K562 (cell line): ENCODE measurements around the gene MED15. TPM values are rescaled to one million over a fixed set of nuclear protein-coding genes. Genes with fewer than 3 reads are reported as not detected.

Source experiments
- ARID1B ChIP-seq: fragments of 450-650 bp; IDR thresholded peaks from 2 replicates; pipeline ENCODE4 v1.6.1; 2016; ENCODE audit warnings: antibody characterized with exemption, mild to moderate bottlenecking, inconsistent platforms
- ARID2 ChIP-seq: fragments of 450-650 bp; IDR thresholded peaks from 2 replicates; pipeline ENCODE4 v1.6.1; 2017; ENCODE audit warnings: antibody characterized with exemption, mild to moderate bottlenecking
- ASH1L ChIP-seq: fragments of 450-650 bp; IDR thresholded peaks from 2 replicates; pipeline ENCODE4 v1.6.1; 2018; ENCODE audit warnings: borderline replicate concordance, mild to moderate bottlenecking, low read depth; ENCODE audit not compliant: partially characterized antibody
- ELF4 ChIP-seq: fragments of 450-650 bp; formaldehyde crosslinking; IDR thresholded peaks from 2 replicates; pipeline ENCODE4 v1.4.0; 2022; ENCODE audit warnings: missing genetic modification characterization
- ESRRA ChIP-seq: fragments of 450-650 bp; IDR thresholded peaks from 2 replicates; pipeline ENCODE4 v1.6.1; 2014; ENCODE audit warnings: low read depth, mild to moderate bottlenecking, moderate library complexity, borderline replicate concordance
- GATAD2A ChIP-seq: fragments of 450-650 bp; IDR thresholded peaks from 2 replicates; pipeline ENCODE4 v1.6.1; 2017
- HDAC2 ChIP-seq: fragments of 450-650 bp; IDR thresholded peaks from 2 replicates; pipeline ENCODE4 v1.6.1; 2016; ENCODE audit warnings: mild to moderate bottlenecking
- HLTF ChIP-seq: fragments of 450-650 bp; IDR thresholded peaks from 2 replicates; pipeline ENCODE4 v1.6.1; 2016
- PHB2 ChIP-seq: fragments of 450-650 bp; IDR thresholded peaks from 2 replicates; pipeline ENCODE4 v1.6.1; 2017; ENCODE audit warnings: low read depth
- POLR2A ChIP-seq: fragments of 450-650 bp; conservative IDR thresholded peaks from 2 replicates; pipeline ENCODE4 v1.6.1; 2016
- RNF2 ChIP-seq: sonication (generic); IDR thresholded peaks from 2 replicates; pipeline ENCODE4 v1.6.1; 2016
- SMAD4 ChIP-seq: fragments of 250-450 bp; sonication (Bioruptor Pico); conservative IDR thresholded peaks from 2 replicates; pipeline ENCODE4 v1.8.0; 2021; ENCODE audit warnings: inconsistent platforms, mild to moderate bottlenecking, moderate library complexity
- SMARCA4 ChIP-seq: fragments of 450-650 bp; IDR thresholded peaks from 2 replicates; pipeline ENCODE4 v1.6.1; 2016
- SMARCA5 ChIP-seq: fragments of 450-650 bp; IDR thresholded peaks from 2 replicates; pipeline ENCODE4 v1.6.1; 2016
- SUPT5H ChIP-seq: fragments of 450-650 bp; IDR thresholded peaks from 2 replicates; pipeline ENCODE4 v1.6.1; 2016
- TBL1XR1 ChIP-seq, 2 experiments: IDR thresholded peaks; 2 replicates each; pipeline ENCODE4 v1.6.1; 2012; ENCODE audit warnings: improper control_type of control experiment in 2 of 2, low read length in 2 of 2, mild to moderate bottlenecking in 1 of 2
- TRIM24 ChIP-seq, 2 experiments: fragments of 450-650 bp; IDR thresholded peaks; 2 replicates each; pipeline ENCODE4 v1.6.1; 2016
- ZNF224 ChIP-seq: sonication (generic); formaldehyde crosslinking; IDR thresholded peaks from 2 replicates; pipeline ENCODE4 v1.8.0; 2022; ENCODE audit warnings: mild to moderate bottlenecking, missing genetic modification reagents
- polyA plus RNA-seq, 8 experiments: library from polyadenylated mRNA; depleted of rRNA in 4 of 8; stranded (reverse) in 5 of 8; unstranded in 3 of 8; fragments of >200 nt; fragmentation: Nextera tagmentation in 2 of 8; fragmentation: Illumina TruSeq in 1 of 8; extraction: Ambion mirVana in 2 of 8; extraction: Trizol in 1 of 8; gene quantifications; 2 replicates each; pipeline versions ENCODE4 v1.2.1 to v1.2.3, GENCODE V29; 2011 to 2014; ENCODE audit warnings: inconsistent platforms in 1 of 8, missing spikeins in 1 of 8
- total RNA-seq, 7 experiments: library from RNA; depleted of rRNA in 6 of 7; stranded (reverse); fragments of >200 nt in 6 of 7; fragmentation: Illumina TruSeq in 2 of 7; extraction: Trizol in 2 of 7; gene quantifications; 2 replicates each; pipeline versions ENCODE4 v1.2.1 to v1.2.3, GENCODE V29; 2011 to 2021; ENCODE audit warnings: low replicate concordance in 1 of 7
- TF ChIP-seq, protein P1 (sequence below): fragments of 250-450 bp; sonication (Bioruptor Pico); IDR thresholded peaks from 2 replicates; pipeline ENCODE4 v1.8.0; 2022; ENCODE audit warnings: moderate library complexity, mild to moderate bottlenecking, inconsistent platforms
- TF ChIP-seq, protein P2 (sequence below): fragments of 450-650 bp; IDR thresholded peaks from 2 replicates; pipeline ENCODE4 v1.6.1; 2016; ENCODE audit warnings: antibody characterized with exemption
- TF ChIP-seq, protein P3 (sequence below): fragments of 250-450 bp; sonication (Bioruptor Pico); IDR thresholded peaks from 2 replicates; pipeline ENCODE4 v1.4.0; 2020
- TF ChIP-seq, protein P4 (sequence below): fragments of 450-650 bp; formaldehyde crosslinking; IDR thresholded peaks from 2 replicates; pipeline ENCODE4 v1.4.0; 2022; ENCODE audit warnings: missing genetic modification characterization

The MED15 gene
- total and polyA plus RNA-seq, 9 of the 15 experiments (the other 6 are each of a cell fraction or from before 2014, with no cell fraction given) = 4.0 to 271 (median 60.1) TPM

DNA sequence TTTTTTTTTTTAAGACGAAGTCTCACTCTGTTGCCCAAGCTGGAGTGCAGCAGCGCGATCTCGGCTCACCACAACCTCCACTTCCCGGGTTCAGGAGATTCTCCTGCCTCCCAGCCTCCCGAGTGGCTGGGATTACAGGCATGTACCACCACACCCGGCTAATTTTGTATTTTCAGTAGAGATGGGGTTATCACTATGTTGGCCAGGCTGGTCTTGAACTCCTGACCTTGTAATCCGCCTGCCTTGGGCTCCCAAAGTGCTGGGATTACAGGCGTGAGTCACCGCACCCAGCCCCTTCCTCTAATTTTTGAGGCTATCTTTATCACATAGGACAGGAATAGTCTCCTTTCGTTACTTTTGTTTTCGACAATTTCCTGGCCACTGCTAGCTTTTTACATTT is 31.8 kb upstream of the MED15 start (continued):
- TF ChIP-seq SMAD4 (CRISPR knock-in tag) (peak; percentile 12; the same call in 1 of the 2 replicates), HLTF (peak; percentile 72; the same call in 1 of the 2 replicates), SMARCA5 (0 out of 2 replicates have a peak, but pooled peaks have one; percentile 31), ASH1L (peak; percentile 27), ARID1B (peak; percentile 59), ZNF224 (CRISPR knock-in tag) (peak; percentile 85; the same call in 1 of the 2 replicates), RNF2 (0 out of 2 replicates have a peak, but pooled peaks have one; percentile 34), GATAD2A (0 out of 2 replicates have a peak, but pooled peaks have one; percentile 17), TBL1XR1 (IDR thresholded peaks at IDR 0.05; ENCODE audit: low read length in 2 of 2) (0 out of 4 replicates have a peak, but pooled peaks of 1 of the 2 experiments have one; percentile 20), POLR2A (peak; percentile 52; the same call in 1 of the 2 replicates), HDAC2 (peak; percentile 23; the same call in 1 of the 2 replicates), ELF4 (CRISPR knock-in tag) (peak; percentile 57; the same call in 1 of the 2 replicates), ARID2 (0 out of 2 replicates have a peak, but pooled peaks have one; percentile 31), TRIM24 (IDR thresholded peaks at IDR 0.05) (peak in 1 of 2 experiments; percentile 38; a peak in 1 of 4 replicates), PHB2 (peak; percentile 32; the same call in 1 of the 2 replicates), SUPT5H (0 out of 2 replicates have a peak, but pooled peaks have one; percentile 25), SMARCA4 (0 out of 2 replicates have a peak, but pooled peaks have one; percentile 26), ESRRA (0 out of 2 replicates have a peak, but pooled peaks have one; percentile 26)
- TF ChIP-seq, protein P1, sequence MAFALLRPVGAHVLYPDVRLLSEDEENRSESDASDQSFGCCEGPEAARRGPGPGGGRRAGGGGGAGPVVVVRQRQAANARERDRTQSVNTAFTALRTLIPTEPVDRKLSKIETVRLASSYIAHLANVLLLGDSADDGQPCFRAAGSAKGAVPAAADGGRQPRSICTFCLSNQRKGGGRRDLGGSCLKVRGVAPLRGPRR (CRISPR knock-in tag) = 0 out of 2 replicates have a peak, but pooled peaks have one; percentile 35
- TF ChIP-seq, protein P2, sequence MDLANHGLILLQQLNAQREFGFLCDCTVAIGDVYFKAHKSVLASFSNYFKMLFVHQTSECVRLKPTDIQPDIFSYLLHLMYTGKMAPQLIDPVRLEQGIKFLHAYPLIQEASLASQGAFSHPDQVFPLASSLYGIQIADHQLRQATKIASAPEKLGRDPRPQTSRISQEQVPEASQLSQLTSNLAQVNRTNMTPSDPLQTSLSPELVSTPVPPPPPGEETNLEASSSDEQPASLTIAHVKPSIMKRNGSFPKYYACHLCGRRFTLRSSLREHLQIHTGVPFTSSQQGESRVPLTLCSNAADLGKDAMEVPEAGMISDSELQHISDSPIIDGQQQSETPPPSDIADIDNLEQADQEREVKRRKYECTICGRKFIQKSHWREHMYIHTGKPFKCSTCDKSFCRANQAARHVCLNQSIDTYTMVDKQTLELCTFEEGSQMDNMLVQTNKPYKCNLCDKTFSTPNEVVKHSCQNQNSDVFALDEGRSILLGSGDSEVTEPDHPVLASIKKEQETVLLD = 0 out of 2 replicates have a peak, but pooled peaks have one; percentile 36
- TF ChIP-seq, protein P3, sequence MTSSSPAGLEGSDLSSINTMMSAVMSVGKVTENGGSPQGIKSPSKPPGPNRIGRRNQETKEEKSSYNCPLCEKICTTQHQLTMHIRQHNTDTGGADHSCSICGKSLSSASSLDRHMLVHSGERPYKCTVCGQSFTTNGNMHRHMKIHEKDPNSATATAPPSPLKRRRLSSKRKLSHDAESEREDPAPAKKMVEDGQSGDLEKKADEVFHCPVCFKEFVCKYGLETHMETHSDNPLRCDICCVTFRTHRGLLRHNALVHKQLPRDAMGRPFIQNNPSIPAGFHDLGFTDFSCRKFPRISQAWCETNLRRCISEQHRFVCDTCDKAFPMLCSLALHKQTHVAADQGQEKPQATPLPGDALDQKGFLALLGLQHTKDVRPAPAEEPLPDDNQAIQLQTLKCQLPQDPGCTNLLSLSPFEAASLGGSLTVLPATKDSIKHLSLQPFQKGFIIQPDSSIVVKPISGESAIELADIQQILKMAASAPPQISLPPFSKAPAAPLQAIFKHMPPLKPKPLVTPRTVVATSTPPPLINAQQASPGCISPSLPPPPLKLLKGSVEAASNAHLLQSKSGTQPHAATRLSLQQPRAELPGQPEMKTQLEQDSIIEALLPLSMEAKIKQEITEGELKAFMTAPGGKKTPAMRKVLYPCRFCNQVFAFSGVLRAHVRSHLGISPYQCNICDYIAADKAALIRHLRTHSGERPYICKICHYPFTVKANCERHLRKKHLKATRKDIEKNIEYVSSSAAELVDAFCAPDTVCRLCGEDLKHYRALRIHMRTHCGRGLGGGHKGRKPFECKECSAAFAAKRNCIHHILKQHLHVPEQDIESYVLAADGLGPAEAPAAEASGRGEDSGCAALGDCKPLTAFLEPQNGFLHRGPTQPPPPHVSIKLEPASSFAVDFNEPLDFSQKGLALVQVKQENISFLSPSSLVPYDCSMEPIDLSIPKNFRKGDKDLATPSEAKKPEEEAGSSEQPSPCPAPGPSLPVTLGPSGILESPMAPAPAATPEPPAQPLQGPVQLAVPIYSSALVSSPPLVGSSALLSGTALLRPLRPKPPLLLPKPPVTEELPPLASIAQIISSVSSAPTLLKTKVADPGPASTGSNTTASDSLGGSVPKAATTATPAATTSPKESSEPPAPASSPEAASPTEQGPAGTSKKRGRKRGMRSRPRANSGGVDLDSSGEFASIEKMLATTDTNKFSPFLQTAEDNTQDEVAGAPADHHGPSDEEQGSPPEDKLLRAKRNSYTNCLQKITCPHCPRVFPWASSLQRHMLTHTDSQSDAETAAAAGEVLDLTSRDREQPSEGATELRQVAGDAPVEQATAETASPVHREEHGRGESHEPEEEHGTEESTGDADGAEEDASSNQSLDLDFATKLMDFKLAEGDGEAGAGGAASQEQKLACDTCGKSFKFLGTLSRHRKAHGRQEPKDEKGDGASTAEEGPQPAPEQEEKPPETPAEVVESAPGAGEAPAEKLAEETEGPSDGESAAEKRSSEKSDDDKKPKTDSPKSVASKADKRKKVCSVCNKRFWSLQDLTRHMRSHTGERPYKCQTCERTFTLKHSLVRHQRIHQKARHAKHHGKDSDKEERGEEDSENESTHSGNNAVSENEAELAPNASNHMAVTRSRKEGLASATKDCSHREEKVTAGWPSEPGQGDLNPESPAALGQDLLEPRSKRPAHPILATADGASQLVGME (CRISPR knock-in tag) = 0 out of 2 replicates have a peak, but pooled peaks have one; percentile 52
- TF ChIP-seq, protein P4, sequence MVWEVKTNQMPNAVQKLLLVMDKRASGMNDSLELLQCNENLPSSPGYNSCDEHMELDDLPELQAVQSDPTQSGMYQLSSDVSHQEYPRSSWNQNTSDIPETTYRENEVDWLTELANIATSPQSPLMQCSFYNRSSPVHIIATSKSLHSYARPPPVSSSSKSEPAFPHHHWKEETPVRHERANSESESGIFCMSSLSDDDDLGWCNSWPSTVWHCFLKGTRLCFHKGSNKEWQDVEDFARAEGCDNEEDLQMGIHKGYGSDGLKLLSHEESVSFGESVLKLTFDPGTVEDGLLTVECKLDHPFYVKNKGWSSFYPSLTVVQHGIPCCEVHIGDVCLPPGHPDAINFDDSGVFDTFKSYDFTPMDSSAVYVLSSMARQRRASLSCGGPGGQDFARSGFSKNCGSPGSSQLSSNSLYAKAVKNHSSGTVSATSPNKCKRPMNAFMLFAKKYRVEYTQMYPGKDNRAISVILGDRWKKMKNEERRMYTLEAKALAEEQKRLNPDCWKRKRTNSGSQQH (CRISPR knock-in tag) = peak; percentile 55; the same call in 1 of the 2 replicates
